ENCODE measurements around the gene SLC37A1.

DNA sequence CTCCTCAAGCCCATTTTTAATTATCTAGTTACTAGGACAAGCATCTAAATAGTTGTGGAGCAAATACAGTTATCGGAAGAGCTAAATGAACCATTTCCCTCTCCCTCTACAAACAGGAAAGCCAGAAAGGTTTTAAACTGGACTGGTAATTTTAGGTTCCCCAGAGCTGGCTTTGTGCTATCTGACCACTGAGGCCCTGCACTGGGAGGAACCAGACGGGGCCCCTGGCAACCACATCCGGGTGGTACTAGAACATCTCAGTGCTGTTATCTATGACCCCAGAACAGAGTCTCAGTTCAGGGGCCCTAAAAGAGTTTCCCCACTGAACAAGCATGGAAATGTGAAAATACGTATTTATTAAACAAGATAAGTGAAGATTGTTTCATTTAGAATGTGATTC lies 9.9 kb upstream of the SLC37A1 start:
- TF ChIP-seq EZH2 (IDR thresholded peaks at IDR 0.05; ENCODE audit: low read length, unreplicated experiment) (no peak), EZH2phosphoT487 (IDR thresholded peaks at IDR 0.05; ENCODE audit: borderline replicate concordance, low read length) (no peak)
